NT2/D1 (cell line): ENCODE measurements around the gene SEC24C.

ENCODE experiments used
- SUZ12 ChIP-seq: IDR thresholded peaks from 2 replicates; pipeline ENCODE4 v1.6.1; 2011; ENCODE audit not compliant: insufficient read length, insufficient read depth; ENCODE audit errors: extremely low read depth
- YY1 ChIP-seq: IDR thresholded peaks from 2 replicates; pipeline ENCODE4 v1.6.1; 2011; ENCODE audit not compliant: insufficient read length, insufficient read depth
- ZNF274 ChIP-seq: IDR thresholded peaks from 2 replicates; pipeline ENCODE4 v1.6.1; 2011; ENCODE audit warnings: mild to moderate bottlenecking, low read depth, low read length

DNA sequence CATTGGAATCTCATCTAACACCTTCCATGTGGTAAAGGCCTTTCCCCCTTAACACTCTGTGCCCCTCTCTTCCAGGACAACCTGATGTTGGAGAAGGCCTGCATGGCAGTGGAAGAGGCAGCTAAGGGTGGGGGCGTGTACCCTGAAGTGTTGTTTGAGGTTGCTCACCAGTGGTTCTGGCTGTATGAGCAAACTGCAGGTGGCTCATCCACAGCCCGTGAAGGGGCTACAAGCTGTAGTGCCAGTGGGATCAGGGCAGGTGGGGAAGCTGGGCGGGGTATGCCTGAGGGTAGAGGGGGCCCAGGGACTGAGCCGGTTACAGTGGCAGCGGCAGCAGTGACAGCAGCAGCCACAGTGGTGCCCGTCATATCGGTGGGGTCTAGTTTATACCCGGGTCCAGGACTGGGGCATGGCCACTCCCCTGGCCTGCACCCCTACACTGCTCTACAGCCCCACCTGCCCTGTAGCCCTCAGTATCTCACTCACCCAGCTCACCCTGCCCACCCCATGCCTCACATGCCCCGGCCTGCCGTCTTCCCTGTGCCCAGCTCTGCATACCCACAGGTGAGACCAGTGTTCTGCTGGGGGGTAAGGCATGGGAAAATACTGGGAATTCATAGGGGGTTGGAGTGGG, 54.9 kb downstream of the SEC24C start:
- TF ChIP-seq ZNF274 (no peak), SUZ12 (no peak), YY1 (no peak)
